ENCODE data around the gene MSMP. TPM values are rescaled to one million over a fixed set of nuclear protein-coding genes. Genes with fewer than 3 reads are reported as not detected.

The MSMP gene
- total RNA-seq, 1 donor from 2014 or later = not detected

DNA sequence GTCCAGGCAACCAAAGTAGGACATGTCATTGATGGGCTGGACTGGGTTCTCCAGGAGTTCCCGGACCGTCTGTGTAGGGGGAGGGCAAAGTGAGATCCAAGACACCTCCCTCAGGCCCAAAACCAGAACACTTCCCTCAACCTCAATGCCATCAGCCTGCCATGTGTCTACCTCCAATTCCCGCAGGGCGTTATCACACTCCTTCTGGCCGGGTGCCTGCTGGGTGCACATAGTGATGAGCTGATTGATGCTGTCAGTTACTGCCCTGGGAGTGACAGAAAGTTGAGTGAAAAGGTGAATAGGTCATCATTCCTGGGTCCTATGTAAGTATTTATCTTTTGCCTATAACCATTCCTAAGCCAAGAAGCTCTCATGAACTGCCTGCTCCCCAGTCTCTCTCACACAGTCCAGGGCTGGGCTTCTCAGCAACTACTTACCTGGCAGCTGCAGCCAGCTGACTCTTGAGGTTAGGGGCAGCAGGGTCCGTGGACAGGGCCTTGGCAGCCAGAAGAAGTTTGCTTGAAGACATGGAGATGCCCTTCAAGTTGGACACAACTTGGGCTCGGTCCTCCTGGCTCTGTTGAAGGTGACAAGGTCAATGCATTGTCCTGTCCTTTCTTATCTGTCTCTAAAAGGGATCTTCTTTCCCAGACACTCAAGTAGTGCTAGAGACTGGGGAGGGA, 43.1 kb downstream of the MSMP start:
- no peak overlapping the region for H3K4me3 ChIP-seq (ENCODE audit: low read depth, low read length)
- DNase-seq (ENCODE audit: low read depth) = no peak
- peaks cover 11% of the 10 kb centered on the region for H3K36me3 ChIP-seq (ENCODE audit: control insufficient read depth, insufficient read depth, low read length)
- no peaks in the 10 kb centered on the region for H3K27me3 ChIP-seq (ENCODE audit: control insufficient read depth, insufficient read depth, low read length)
- TF ChIP-seq, protein P1, sequence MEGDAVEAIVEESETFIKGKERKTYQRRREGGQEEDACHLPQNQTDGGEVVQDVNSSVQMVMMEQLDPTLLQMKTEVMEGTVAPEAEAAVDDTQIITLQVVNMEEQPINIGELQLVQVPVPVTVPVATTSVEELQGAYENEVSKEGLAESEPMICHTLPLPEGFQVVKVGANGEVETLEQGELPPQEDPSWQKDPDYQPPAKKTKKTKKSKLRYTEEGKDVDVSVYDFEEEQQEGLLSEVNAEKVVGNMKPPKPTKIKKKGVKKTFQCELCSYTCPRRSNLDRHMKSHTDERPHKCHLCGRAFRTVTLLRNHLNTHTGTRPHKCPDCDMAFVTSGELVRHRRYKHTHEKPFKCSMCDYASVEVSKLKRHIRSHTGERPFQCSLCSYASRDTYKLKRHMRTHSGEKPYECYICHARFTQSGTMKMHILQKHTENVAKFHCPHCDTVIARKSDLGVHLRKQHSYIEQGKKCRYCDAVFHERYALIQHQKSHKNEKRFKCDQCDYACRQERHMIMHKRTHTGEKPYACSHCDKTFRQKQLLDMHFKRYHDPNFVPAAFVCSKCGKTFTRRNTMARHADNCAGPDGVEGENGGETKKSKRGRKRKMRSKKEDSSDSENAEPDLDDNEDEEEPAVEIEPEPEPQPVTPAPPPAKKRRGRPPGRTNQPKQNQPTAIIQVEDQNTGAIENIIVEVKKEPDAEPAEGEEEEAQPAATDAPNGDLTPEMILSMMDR (IDR thresholded peaks at IDR 0.05; ENCODE audit: insufficient read depth, low read length, poor library complexity, severe bottlenecking) = no peak

DNA sequence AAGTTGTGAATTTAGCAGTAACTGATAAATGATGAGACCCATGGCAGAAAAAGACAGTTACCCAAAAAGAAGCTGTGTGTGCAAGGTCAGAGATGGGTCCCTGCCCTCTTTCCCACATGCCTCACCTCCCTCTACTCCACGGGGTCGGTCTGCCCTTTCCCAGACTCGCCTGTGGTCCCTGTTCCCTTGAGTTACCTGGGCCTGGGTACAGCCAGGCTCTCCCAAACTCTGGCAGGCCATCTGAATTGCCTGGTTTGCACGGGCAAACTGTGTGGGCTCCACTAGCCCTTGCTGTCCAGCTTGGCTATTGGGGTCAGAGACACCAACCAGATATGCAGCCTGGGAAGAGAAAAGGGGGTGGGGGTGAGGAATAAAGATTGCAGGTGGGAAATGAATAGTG, 45.9 kb downstream of the MSMP start:
- TF ChIP-seq, protein P1 (IDR thresholded peaks at IDR 0.05; ENCODE audit: insufficient read depth, low read length, poor library complexity, severe bottlenecking) = no peak
- Histone ChIP-seq H3K4me3 (ENCODE audit: low read depth, low read length) (no peak overlapping the region), H3K27me3 (ENCODE audit: control insufficient read depth, insufficient read depth, low read length) (no peaks in the 10 kb centered on the region), H3K36me3 (ENCODE audit: control insufficient read depth, insufficient read depth, low read length) (peaks cover 12% of the 10 kb centered on the region)
- no peak for DNase-seq (ENCODE audit: low read depth)

DNA sequence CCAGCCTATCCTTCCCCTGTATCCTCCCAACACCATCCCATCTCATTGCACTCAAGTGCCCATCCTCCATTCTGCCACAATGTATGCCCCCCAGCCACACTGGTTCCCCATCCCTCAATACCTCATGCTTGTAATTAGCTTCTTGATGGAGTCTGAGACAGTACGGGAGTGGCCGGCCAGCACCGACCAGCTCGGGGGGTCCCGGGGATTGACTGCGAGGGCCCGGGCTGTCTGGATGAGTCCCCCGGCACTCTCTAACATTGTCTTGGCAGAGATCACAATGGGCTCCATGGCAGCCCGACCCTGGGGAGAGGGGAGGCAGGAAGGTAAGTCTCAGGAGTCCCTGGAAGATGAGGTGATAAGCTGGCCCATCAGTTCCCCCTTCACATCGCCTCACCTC, 47.1 kb downstream of the MSMP start:
- peaks cover 13% of the 10 kb centered on the region for H3K36me3 ChIP-seq (ENCODE audit: control insufficient read depth, insufficient read depth, low read length)

DNA sequence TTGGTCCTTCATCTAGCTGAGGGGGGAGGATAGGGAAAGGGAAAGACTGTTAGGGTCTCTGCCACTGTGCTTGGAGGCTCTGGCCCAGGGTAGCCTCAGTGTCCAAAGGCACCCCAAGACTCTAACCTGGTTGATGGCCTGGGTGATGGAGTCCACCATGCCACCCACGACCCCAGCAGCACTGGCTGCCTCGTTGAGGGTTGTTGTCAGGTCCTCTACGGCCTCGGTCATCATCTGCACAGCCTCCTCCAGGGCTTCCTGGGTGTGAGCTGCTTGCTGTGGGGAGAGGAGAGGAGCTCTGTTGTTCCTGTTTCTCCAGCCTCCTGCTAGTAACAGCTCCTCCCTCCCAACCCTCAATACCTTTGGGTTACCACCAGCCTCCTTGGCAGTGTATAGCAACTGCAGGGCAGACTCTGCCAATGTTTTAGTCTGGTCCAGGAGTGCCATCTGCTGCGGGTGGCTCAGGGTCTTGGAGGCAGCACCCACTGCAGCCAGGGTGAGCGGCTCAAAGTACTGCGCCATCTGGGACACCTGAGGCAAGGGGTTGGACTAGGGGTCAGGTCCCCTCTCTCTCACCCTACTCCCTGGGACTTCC, 48.1 kb downstream of the MSMP start:
- DNase-seq (ENCODE audit: low read depth) = no peak

More for the DNA sequence above, 47.1 kb downstream of the MSMP start:
- no peak overlapping the region for H3K4me3 ChIP-seq (ENCODE audit: low read depth, low read length)
- DNase-seq (ENCODE audit: low read depth) = no peak
- TF ChIP-seq, protein P1 (IDR thresholded peaks at IDR 0.05; ENCODE audit: insufficient read depth, low read length, poor library complexity, severe bottlenecking) = no peak
- H3K27me3 ChIP-seq (ENCODE audit: control insufficient read depth, insufficient read depth, low read length) = no peaks in the 10 kb centered on the region

DNA sequence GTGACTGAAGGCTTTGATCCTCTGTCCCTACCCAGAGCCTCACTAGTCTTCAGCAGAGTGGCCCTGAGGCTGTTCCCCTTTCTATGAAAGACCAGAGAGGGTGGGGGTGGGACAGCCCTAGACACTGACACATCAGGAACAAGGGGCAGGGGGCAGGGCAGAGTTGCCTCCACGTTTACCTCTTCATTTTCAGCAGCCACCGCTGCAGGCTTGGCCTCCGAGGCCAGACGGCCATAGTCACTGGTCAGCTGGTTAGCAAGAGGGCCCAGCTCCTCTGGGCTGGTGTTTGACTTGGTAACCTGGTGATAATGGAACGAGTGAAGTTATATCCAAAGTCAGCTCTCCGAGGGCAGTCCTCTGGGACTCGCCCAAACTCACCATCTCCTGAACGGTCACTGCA, 48.7 kb downstream of the MSMP start:
- DNase-seq (ENCODE audit: low read depth) = no peak

More for the DNA sequence above, 48.1 kb downstream of the MSMP start:
- Histone ChIP-seq H3K4me3 (ENCODE audit: low read depth, low read length) (no peak overlapping the region), H3K36me3 (ENCODE audit: control insufficient read depth, insufficient read depth, low read length) (peaks cover 14% of the 10 kb centered on the region), H3K27me3 (ENCODE audit: control insufficient read depth, insufficient read depth, low read length) (no peaks in the 10 kb centered on the region)
- TF ChIP-seq, protein P1 (IDR thresholded peaks at IDR 0.05; ENCODE audit: insufficient read depth, low read length, poor library complexity, severe bottlenecking) = no peak

More for the DNA sequence above, 48.7 kb downstream of the MSMP start:
- TF ChIP-seq, protein P1 (IDR thresholded peaks at IDR 0.05; ENCODE audit: insufficient read depth, low read length, poor library complexity, severe bottlenecking) = no peak
- Histone ChIP-seq H3K27me3 (ENCODE audit: control insufficient read depth, insufficient read depth, low read length) (no peaks in the 10 kb centered on the region), H3K4me3 (ENCODE audit: low read depth, low read length) (no peak overlapping the region), H3K36me3 (ENCODE audit: control insufficient read depth, insufficient read depth, low read length) (peaks cover 13% of the 10 kb centered on the region)
